HG02970 (cell line): Measurements from ENCODE around the gene TRMT10B.

ENCODE experiments used
- ATAC-seq: cut with Tn5 transposase; IDR thresholded peaks from one replicate; pipeline ENCODE4 v1.9.1; 2021; ENCODE audit warnings: mild to moderate bottlenecking, moderate library complexity, moderate number of reproducible peaks; ENCODE audit not compliant: unreplicated experiment, low FRiP score

TRMT10B gene, protein sequence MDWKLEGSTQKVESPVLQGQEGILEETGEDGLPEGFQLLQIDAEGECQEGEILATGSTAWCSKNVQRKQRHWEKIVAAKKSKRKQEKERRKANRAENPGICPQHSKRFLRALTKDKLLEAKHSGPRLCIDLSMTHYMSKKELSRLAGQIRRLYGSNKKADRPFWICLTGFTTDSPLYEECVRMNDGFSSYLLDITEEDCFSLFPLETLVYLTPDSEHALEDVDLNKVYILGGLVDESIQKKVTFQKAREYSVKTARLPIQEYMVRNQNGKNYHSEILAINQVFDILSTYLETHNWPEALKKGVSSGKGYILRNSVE

DNA sequence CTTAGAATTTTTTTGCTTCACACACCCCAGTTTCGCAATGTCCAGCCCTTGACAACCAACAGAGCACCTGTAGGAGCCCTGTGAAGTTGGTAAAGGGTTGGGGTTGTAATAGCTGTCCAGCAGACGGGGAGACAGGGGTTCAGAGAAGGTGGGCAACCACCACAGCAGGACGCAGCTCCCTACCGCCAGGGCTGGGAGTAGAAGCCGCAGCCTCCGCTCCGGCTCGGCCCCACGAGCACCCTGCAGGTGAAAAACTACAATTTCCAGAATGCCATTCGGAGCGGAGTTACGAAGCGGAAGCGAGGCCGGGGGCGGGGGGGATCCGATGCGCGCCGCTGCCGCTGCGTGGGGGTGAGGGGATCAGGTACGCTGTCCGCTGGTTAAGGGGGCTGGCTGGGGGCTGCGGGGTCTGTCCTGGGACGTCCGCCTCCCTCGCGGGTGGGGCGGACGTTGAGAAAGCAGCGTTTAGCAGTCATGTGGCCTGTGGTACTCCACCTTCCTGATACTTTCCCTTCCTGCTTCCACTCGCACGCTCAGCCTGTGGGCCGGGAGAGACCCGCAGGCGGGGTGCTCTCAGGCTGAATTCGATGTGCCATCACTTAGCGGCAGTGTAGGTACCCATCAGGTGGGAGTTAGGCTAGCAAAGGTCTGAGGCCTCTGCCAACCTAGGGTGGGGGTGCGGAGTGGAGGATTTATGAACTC, at the start of gene TRMT10B:
TRMT10B (plus strand) TSS at position 317 of the 702 bp plus-strand sequence. CDS start 8,127 bp downstream, outside the sequence.
- ATAC-seq, result no peak

GRCh38 chr9:37705787-37706186, 47.8 kb upstream of the TRMT10B start:
- ATAC-seq, result no peak

- no peak for ATAC-seq
Observed at GRCh38 chr9:37706290-37706689, 47.3 kb upstream of the TRMT10B start.

- ATAC-seq, result no peak
Observed at GRCh38 chr9:37707748-37708147, 45.9 kb upstream of the TRMT10B start.

GRCh38 chr9:37710046-37710445, 43.6 kb upstream of the TRMT10B start:
- ATAC-seq, result no peak

GRCh38 chr9:37715260-37715659, 38.3 kb upstream of the TRMT10B start:
- ATAC-seq, result no peak

DNA sequence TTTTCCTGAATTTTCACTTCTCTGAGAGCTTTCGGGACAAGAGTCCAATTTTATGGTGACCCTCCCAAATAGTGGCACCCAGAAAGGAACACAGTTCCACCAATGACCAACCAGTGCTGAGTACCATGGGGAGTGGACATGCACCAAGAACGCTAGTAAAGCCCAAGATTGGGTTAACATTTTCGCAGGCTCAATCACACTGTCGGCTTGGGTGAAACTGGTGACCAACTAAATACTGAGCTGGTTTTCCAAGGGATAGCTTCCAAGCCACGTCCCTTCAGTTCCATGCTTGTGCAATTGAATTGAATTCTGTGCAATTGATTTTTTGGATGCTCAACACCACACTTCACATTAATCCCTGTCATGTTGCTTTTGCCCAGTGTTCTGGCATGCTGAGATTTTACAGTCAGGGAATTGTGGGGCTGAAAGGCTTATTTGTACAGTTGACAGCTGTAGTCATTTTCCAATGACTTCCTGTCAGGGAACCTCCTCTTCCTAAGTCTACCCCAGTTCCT, 37.6 kb upstream of the TRMT10B start:
- no peak for ATAC-seq

DNA sequence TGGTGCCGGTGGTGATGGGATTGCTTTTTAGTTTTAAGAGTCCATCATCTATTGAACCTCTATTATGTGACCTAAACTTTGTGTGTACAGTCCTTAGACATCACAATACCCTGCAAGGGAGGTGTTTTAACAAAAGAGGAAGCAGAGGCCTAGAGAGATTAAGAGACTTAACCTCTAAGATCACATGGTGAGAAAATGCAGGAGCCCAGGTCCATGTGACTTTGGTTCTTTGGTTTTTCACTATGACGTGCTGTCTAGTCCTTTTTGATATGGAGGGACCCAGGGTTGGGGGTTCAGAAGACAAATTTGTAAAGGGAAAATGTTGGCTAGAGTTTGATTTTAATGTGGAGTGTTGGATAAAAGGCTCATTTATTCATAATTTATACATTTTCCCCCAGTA, 34.1 kb upstream of the TRMT10B start:
- ATAC-seq, result no peak

GRCh38 chr9:37727013-37727412, 26.6 kb upstream of the TRMT10B start:
- no peak for ATAC-seq

DNA sequence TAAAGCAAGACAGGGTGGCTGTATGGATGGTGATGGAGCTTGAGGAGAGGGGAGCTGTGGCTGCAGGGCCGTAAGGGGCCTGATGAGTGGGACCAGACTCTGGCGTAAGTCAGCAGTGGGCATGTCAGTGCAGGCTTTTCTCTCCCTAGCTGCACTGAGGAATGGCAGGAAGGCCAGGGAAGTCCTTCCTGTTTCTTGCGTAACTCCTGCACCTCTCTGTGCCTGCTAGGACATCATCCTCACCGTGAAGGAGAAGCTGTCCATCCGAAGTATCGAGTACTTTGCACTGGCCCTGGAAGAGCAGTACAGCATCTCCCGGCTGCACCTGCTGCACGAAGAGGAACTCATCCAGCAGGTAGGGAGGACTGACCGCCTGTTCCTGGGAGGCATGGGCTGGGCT, 24.1 kb upstream of the TRMT10B start:
- ATAC-seq, result no peak

DNA sequence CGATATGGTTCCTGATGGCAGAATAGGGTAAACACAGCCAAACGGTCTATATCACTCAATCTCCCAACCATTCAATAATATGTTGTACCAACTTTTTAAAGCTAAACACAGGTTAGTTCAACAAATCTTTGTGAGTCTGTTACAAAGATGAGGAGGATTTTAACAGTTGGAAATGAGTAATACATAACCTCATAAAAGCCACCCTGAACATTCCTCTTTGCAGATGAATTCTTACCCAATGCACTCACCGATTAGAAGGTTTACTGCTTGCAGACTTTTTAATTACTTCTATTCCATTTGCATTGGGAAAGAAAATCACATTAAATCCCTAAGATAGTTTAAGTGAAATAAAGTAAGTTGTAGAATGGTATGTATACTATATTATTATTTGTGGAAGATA, 23.3 kb upstream of the TRMT10B start:
- no peak for ATAC-seq

GRCh38 chr9:37730839-37731238, 22.8 kb upstream of the TRMT10B start:
- no peak for ATAC-seq

DNA sequence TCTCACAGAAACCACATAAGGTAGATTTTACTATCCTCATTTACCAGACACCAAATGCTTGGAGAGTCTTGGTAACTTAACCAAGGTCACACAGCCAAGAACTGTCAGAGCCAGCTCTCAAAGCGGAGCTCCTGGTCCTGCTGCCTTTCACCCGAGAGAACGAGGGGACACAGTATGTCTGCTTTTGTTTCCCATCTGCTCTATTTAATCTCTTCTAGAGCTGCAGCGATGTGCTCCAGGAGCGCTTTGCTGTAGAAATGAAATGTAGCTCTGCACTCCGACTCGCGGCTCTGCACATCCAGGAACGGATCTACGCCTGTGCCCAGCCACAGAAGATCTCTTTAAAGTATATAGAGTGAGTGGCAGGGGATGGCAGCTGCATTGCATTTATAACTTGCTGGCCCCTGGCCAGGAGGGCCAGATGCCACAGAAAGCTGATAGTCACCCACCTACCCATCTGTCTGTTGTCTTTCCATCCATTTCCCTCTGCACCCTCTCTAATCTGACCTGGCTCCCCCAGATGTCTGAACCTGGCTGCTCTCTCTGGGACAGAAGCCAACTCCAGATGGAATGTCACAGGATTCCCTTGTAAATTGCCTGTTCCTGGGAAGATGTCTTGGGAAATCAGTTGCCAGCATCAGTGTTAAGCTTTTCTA, 21.4 kb upstream of the TRMT10B start:
- ATAC-seq, result no peak

DNA sequence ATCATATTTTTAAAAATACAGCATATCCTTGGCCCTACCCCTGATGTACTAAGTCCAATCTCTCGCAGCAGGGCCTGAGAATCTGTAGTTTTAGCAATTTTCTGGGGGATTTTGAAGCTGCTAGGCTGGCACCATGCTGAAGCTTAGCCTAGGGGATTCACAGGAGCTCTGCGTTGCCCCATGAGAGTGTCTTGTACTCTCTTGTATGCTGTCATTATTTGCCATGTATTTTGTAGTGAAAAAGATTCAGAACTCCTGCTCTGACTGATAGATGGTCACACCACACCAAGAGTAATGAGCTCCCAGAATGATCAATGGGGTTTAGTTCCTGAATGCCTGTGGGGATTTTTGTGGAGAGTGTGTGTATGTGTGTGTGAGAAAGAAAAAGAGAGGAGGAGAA, 20.7 kb upstream of the TRMT10B start:
- no peak for ATAC-seq

GRCh38 chr9:37739222-37739621, 14.4 kb upstream of the TRMT10B start:
- ATAC-seq, result no peak

DNA sequence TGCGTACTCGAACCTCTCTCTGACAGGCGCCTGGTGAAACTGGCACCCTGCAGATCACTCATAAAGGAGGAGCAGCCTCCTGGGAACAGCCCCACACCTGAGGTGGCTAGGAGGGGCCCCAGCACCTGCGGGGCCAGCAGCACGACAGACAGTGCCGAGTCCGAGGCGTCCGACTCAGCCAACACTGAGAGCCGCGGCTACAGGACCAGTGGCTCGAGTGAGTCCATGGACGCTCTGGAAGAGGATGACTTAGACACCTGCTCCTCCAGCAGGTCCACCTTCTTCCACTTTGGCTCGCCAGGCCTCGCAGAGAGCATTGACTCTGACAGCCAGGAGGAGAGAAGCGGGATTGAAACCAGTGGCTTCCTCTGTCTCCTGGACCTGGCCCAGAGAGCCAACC, 13.5 kb upstream of the TRMT10B start:
- ATAC-seq, result no peak

DNA sequence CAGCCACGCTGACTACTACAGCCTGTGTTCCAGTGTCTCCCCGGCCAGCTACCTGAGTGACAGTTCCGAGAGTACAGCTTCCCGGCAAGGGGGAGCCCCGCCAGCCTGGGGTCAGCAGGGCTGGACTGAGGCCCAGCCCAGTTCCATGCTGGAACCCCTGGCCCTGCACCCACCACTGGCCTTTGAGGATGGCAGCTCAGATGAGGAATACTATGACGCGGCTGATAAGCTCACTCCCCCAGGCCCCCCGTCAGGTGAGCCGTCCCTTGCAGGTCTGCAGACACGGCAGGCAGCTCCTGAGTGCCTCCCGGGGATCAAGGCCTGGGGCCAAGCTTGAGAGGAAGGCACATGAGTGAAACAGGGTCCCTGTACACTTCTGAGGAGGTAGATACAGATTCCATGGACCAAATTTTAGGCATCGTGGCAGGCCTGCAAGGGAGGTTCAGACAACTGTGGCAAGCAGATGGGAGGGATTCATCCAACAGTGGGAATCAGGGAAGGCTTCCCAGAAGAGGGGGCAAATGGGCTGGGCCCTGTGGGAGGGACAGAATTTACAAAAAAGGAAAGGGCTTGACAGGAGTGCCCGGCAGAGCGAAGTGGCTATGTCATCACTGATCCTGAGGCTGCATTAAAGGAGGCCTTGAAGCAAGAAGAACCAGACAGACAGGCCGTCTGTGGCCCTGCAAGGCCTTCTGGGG, 12.8 kb upstream of the TRMT10B start:
- ATAC-seq, result no peak

DNA sequence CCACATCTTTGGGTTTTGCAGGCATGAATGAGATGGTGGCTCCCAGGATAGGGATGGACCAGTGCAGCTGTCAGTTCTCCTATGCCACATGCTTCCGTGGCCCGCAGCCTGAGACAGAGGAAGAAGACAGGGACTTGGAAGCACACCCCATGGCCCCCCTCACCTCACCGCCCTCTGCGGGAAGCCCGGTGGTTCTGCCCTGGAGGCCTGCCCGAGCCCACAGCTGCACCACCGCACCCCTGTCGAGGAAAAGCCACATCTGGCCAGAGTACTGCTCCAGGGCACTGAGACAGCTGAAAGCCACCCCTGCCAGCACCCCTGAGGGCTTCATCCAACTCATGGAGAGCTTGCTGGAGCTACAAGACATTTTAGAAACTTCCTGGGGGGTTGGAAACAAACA, 7.6 kb upstream of the TRMT10B start:
- no peak for ATAC-seq

DNA sequence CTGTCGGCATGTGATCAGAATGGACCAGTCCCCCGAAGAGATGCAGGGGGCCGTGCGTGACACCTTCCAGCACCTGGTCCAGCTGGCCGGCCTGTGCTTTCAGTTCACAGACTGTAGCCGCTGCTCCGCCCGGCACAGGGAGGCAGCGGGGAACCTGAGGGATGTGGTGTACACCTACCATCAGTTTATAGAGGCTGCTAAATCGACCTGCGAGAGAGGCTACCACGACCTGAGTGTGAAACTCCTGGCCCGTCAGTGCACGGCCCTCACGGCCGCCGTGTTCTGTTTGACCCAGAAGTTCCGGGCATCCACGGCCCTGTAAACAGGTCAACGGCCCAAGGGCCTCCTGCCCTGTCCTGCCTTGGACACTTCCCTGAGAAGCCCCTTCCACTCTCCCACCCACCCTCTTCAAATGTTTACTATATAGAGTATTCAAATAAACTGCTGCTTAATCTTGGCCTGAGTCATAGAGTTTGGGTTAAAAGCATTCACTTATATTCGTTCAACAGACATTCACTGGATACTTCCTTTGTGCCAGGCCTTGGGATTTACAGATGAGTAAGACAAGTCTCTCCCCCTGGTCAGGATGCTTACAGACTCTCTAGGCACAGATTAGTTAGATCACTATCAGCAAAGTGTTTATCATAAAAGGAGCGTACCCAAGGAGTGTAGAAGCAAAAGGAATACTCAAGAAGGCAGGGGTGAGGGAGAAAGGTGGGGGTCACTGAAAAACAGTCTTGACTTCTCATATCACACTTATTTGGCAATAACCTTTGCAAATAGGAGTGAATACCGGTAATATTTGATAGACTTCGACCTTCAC, 6.9 kb upstream of the TRMT10B start:
- no peak for ATAC-seq

DNA sequence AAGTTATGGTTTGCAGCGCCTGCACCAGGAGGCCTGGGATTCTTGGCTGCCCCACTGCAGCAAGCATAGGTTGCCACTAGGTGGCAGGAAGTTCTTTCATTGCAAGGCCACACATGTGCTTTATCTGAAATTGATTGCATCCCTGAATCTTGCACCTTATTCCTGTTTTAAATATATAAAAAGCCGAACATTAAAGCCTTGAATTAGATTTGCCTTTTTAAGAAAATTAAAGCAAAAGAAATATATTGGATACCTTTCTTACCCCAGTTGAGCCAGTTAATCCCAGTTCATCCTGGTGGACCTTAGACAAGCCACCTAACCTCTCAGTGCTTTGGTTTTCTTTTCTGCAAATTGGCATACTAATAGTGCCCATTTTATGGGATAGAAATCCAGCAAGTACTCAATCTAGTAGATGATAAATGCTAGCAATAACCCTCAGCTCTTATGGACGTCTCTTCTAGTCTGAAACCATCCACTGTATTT, 6.3 kb upstream of the TRMT10B start:
- no peak for ATAC-seq
